ENCODE results near the gene FAM193B. TPM values are rescaled to one million over a fixed set of nuclear protein-coding genes. Genes with fewer than 3 reads are reported as not detected.

Gene FAM193B
- total and polyA plus RNA-seq, 2 of the 13 experiments (the other 11 are each of a cell fraction or from before 2014, with no cell fraction given) = 21.2 to 40.9 TPM

DNA sequence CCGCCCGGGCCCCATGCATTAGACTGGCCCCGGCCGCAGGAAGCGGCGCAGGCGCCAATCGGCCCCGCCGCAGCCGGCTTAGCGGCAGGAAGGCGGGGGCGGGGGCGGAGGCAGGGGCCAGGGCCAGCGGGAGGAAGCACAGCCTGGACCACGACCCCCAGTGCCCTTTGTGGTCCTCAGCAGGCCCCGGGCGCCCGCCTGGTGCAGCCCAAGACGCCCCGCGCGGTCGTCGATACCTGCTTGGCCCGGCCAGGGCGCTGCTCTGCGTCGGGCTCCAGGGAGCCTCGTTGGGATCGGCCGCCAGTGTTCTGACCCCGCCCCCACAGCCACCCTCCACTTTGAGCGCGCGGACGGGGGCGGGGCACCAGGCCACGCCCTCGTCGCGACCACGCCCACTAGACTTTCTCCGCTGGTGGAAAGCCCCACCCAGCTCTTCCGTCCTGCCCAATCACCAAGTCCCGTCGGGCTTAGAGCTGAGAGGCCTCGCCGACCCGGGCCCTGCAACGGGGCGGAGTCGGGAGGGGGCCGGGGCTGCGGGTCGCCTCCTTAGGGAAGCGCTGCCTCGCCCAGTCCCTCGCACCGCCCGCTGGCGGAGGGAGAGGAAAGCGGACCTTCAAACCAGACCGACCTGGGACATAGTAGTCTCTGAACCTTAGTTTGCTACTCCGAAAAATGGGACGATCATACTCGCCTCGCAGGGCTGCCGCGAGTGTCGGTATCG, 56.9 kb downstream of the FAM193B start, which contains the start of gene PDLIM7 (continued):
- TF ChIP-seq ZNF550 (CRISPR knock-in tag; IDR thresholded peaks at IDR 0.05; ENCODE audit: borderline replicate concordance) (no peak), ZFP62 (CRISPR knock-in tag; IDR thresholded peaks at IDR 0.05) (no peak), ZNF33A (CRISPR knock-in tag; IDR thresholded peaks at IDR 0.05; ENCODE audit: borderline replicate concordance) (no peak), CCDC6 (CRISPR knock-in tag; IDR thresholded peaks at IDR 0.05) (peak; percentile 81; the same call in 1 of the 2 replicates), ZFP90 (CRISPR knock-in tag; IDR thresholded peaks at IDR 0.05; ENCODE audit: borderline replicate concordance) (peak; percentile 69; the same call in 1 of the 2 replicates), SIN3B (IDR thresholded peaks at IDR 0.05; ENCODE audit: low read length) (no peak), YY1 (IDR thresholded peaks at IDR 0.05; ENCODE audit: insufficient read depth, insufficient replicate concordance, low read depth, low read length) (no peak), ATAD3A (CRISPR knock-in tag; IDR thresholded peaks at IDR 0.05) (no peak), ZBTB1 (CRISPR knock-in tag; IDR thresholded peaks at IDR 0.05; ENCODE audit: borderline replicate concordance) (no peak), SNAI1 (CRISPR knock-in tag; IDR thresholded peaks at IDR 0.05; ENCODE audit: borderline replicate concordance) (0 out of 2 replicates have a peak, but pooled peaks have one; percentile 31), ZNF251 (CRISPR knock-in tag; IDR thresholded peaks at IDR 0.05) (no peak), ZNF879 (CRISPR knock-in tag; IDR thresholded peaks at IDR 0.05) (no peak), MATR3 (CRISPR knock-in tag; IDR thresholded peaks at IDR 0.05) (no peak), ZNF326 (CRISPR knock-in tag; IDR thresholded peaks at IDR 0.05; ENCODE audit: borderline replicate concordance) (no peak), ZNF329 (CRISPR knock-in tag; IDR thresholded peaks at IDR 0.05; ENCODE audit: low read depth) (no peak), ZC3H4 (CRISPR knock-in tag; IDR thresholded peaks at IDR 0.05; ENCODE audit: borderline replicate concordance) (no peak), ZNF558 (CRISPR knock-in tag; IDR thresholded peaks at IDR 0.05; ENCODE audit: borderline replicate concordance) (no peak), ELF4 (CRISPR knock-in tag; IDR thresholded peaks at IDR 0.05; ENCODE audit: borderline replicate concordance) (no peak), THAP7 (CRISPR knock-in tag; IDR thresholded peaks at IDR 0.05) (no peak)
- TF ChIP-seq, protein P1, sequence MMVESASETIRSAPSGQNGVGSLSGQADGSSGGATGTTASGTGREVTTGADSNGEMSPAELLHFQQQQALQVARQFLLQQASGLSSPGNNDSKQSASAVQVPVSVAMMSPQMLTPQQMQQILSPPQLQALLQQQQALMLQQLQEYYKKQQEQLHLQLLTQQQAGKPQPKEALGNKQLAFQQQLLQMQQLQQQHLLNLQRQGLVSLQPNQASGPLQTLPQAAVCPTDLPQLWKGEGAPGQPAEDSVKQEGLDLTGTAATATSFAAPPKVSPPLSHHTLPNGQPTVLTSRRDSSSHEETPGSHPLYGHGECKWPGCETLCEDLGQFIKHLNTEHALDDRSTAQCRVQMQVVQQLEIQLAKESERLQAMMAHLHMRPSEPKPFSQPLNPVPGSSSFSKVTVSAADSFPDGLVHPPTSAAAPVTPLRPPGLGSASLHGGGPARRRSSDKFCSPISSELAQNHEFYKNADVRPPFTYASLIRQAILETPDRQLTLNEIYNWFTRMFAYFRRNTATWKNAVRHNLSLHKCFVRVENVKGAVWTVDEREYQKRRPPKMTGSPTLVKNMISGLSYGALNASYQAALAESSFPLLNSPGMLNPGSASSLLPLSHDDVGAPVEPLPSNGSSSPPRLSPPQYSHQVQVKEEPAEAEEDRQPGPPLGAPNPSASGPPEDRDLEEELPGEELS (CRISPR knock-in tag; IDR thresholded peaks at IDR 0.05) = 0 out of 2 replicates have a peak, but pooled peaks have one; percentile 19
- TF ChIP-seq, protein P2, sequence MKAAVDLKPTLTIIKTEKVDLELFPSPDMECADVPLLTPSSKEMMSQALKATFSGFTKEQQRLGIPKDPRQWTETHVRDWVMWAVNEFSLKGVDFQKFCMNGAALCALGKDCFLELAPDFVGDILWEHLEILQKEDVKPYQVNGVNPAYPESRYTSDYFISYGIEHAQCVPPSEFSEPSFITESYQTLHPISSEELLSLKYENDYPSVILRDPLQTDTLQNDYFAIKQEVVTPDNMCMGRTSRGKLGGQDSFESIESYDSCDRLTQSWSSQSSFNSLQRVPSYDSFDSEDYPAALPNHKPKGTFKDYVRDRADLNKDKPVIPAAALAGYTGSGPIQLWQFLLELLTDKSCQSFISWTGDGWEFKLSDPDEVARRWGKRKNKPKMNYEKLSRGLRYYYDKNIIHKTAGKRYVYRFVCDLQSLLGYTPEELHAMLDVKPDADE (CRISPR knock-in tag; IDR thresholded peaks at IDR 0.05) = no peak
- TF ChIP-seq, protein P3, sequence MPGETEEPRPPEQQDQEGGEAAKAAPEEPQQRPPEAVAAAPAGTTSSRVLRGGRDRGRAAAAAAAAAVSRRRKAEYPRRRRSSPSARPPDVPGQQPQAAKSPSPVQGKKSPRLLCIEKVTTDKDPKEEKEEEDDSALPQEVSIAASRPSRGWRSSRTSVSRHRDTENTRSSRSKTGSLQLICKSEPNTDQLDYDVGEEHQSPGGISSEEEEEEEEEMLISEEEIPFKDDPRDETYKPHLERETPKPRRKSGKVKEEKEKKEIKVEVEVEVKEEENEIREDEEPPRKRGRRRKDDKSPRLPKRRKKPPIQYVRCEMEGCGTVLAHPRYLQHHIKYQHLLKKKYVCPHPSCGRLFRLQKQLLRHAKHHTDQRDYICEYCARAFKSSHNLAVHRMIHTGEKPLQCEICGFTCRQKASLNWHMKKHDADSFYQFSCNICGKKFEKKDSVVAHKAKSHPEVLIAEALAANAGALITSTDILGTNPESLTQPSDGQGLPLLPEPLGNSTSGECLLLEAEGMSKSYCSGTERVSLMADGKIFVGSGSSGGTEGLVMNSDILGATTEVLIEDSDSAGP (CRISPR knock-in tag; IDR thresholded peaks at IDR 0.05; ENCODE audit: borderline replicate concordance) = peak; percentile 85
- TF ChIP-seq, protein P4, sequence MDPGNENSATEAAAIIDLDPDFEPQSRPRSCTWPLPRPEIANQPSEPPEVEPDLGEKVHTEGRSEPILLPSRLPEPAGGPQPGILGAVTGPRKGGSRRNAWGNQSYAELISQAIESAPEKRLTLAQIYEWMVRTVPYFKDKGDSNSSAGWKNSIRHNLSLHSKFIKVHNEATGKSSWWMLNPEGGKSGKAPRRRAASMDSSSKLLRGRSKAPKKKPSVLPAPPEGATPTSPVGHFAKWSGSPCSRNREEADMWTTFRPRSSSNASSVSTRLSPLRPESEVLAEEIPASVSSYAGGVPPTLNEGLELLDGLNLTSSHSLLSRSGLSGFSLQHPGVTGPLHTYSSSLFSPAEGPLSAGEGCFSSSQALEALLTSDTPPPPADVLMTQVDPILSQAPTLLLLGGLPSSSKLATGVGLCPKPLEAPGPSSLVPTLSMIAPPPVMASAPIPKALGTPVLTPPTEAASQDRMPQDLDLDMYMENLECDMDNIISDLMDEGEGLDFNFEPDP (CRISPR knock-in tag; conservative IDR thresholded peaks at IDR 0.05) = no peak
